ENCODE data around the gene PRICKLE3.
A peak's percentile ranks its signal among the peaks of the same experiment; 100 is the strongest.

PRICKLE3 gene

GRCh38 chrX:49206543-49206942 is 20.4 kb upstream of the PRICKLE3 start:
- DNase-seq (ENCODE audit: low read depth), result no peak

- DNase-seq (ENCODE audit: low read depth), result no peak
These were observed 19.3 kb upstream of the PRICKLE3 start for GRCh38 chrX:49205443-49205842.

DNA sequence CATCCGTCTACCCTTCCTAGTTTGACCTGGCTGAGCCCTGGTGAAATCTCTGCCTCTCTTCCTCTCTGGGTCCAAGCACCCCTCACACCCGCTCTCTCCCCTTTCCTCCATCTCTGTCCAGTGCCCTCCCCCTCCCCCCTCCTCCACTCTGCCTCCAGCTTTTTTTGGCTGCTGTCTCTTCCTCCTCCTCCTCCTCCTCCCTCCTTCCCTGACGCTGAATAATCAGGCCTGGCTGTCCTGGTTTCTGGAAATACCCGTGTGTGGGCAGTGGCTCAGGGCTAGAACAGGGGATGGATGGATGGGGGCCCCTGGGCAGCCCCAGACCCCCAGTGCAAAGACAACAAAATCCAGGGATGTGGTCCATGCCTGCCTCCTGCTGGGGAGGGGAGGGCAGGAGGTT is 18.5 kb upstream of the PRICKLE3 start:
- DNase-seq (ENCODE audit: low read depth), result no peak

DNA sequence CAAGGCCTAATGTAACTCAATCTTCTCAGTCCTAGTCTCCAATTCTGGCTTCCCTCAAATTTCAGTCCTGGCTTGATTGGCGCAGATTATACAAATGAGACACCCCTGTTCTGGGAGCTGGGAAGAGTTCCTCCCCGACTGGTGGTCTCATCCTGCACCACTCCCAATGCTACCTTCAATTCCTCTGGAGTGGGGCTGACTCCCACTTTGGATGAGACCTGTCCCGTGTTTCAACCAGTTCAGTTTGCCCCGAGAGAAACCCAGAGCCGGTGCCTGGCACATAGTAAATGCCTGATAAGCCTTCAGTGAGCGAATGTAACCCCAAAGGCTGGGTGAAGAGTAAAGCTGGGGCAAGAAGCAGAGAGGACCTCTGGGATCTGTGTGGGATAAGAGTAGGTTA is 17.8 kb upstream of the PRICKLE3 start:
- DNase-seq (ENCODE audit: low read depth), result no peak

- DNase-seq (ENCODE audit: low read depth), result no peak
These were observed 17.4 kb upstream of the PRICKLE3 start for GRCh38 chrX:49203536-49203935.

DNA sequence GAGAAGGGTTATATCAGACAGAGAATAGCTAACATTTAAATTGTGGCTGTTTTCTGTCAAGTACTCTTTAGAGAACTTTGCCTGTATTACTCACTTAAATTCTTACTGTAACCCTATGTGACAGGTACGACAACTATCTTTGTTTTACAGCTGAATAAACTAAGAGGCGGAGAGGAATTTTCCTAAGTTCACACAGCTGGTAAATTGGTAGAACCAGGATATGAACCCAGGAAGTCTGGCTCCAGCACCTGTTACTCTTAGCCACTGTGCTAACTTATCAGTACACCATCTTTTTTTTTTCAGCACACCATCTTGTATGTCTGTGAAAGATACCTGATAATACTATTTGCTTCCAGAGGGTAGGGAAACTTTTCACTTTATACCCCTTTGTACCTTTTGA is 15.8 kb upstream of the PRICKLE3 start:
- DNase-seq (ENCODE audit: low read depth), result no peak

DNA sequence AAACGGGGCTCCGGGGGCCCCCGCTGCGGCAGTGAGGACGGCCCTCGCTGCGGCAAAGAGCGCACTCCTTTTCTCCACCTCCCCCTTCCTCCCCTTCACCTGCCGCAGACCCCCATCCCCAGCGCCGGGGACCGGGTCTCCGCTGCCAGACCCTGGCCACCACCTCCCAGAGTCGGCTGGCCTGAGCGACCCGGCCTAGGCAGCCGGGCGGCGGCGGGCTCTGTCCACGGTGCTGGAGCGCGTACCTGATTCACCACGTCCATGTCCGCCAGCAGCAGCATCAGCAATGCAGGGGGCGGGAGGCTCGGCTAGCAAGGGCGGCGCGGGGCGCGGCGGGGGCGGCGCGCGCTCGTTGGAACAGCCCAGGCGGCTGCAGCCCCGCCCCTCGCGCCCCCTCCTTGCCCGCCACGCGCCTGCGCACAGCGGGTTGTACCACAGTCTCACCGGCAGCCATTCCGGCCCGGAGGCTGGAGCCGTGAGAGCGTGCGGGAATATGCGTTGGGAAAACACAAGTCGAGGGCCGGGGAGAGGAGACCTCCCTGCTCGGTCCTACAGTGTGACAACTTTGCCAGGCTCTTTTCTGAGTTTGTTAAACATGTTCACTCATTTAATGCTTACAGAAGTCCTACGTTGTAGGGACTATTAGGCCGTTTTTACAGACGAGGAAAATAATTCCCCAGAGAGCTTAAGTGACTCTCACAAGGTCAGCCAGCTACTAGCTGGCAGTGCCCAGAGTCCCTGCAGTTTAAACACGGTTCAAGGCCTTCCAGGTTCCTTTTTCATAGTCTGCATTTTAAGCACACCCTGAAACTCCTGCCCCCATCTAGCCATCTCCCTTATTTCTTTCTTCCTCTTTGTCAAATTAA is 14.0 kb upstream of the PRICKLE3 start, which contains the start of gene SYP:
Gene SYP, minus strand, starts transcription at position 288 of the 866 bp plus-strand sequence. Its CDS starts 7 bp downstream, at position 281.
- peak; percentile 81 for DNase-seq (ENCODE audit: low read depth)

DNA sequence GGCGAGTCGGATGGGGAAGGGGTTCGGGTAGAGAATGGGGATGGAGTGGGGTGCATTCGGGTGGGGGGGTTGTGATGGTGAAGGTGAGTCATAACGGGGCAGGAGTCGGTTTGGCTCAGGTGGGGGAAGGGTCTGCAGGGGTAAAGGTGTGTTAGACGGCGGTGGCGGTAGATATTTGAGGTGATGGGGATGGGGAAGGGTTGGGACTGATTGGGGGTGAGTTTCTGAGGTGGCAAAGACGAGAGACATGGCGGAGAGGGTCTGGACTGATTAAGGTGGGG is 13.1 kb upstream of the PRICKLE3 start:
- DNase-seq (ENCODE audit: low read depth), result no peak

GRCh38 chrX:49198540-49199314 is 12.6 kb upstream of the PRICKLE3 start:
- no peak for DNase-seq (ENCODE audit: low read depth)

GRCh38 chrX:49197543-49198087 is 11.4 kb upstream of the PRICKLE3 start:
- no peak for DNase-seq (ENCODE audit: low read depth)

GRCh38 chrX:49193542-49193964 is 7.4 kb upstream of the PRICKLE3 start:
- DNase-seq (ENCODE audit: low read depth), result no peak

DNA sequence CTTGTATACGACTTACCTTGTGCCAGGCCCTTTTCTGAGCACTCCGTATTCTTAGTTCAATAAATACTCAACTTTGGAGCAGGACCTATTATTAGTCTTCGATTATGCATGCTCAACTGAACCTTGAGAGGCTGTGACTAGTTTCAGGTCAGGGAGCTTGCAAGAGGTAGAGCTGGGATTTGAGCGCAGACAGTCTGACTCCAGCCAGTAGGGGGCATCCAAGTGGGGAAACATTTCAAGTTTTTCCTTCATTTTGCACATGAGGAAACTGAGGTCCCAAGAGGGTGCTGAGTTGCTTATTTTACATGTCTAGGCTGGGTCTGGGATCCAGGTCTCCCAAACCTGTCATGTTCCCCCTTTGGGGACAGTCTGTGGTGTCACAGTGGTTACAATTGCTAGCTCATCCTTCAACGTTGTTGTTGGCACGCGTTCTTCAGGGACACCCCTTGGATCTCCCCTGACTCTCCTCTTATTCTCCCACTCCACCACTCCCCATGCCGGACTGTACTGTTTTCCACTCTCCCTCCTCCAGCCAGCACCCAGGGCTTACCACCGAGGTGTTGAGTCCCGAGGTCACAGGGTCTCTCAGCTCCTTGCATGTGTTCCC is 6.7 kb upstream of the PRICKLE3 start:
- DNase-seq (ENCODE audit: low read depth), result no peak

DNA sequence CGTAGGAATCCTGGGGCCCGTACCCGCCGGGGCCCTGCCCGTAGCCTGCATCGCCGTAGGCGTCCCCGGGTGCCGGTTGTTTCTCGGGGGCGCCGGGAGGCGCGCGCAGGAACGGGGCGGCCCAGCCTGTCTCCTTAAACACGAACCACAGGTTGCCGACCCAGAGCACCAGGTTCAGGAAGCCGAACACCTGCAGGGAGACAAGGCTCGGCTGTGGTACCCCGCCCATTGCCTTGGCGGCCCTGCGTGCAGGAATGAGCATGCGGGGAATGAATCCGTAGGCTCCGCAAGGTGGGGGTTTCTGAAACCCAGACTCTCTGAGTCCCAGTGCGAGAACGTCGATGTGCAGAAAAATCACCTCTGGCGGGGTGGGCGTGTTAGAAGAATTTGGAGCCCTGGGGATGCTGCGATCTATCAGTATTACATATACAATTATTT is 5.4 kb upstream of the PRICKLE3 start:
- no peak for DNase-seq (ENCODE audit: low read depth)

GRCh38 chrX:49190821-49191573 is 4.8 kb upstream of the PRICKLE3 start:
- peak; percentile 73 for DNase-seq (ENCODE audit: low read depth)

DNA sequence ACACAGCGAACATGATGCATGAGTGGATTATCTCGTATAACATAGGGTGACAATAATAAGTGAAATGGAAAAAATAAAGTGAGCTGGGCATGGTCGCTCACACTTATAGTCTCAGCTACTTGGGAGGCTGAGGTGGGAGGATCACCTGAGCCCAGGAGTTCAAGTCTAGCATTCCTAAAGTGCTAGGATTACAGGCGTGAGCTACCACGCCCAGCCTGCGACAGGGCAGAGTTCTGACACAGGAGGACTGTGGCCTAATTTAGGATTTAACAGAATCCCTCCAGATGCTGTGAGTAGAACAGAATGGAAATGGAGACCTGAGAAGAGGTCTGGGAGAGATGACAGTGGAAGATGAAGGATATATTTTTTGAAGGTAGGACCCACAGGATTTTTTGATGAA is 3.4 kb upstream of the PRICKLE3 start:
- no peak for DNase-seq (ENCODE audit: low read depth)

- DNase-seq (ENCODE audit: low read depth), result no peak
These were observed 2.4 kb upstream of the PRICKLE3 start for GRCh38 chrX:49188468-49189076.

DNA sequence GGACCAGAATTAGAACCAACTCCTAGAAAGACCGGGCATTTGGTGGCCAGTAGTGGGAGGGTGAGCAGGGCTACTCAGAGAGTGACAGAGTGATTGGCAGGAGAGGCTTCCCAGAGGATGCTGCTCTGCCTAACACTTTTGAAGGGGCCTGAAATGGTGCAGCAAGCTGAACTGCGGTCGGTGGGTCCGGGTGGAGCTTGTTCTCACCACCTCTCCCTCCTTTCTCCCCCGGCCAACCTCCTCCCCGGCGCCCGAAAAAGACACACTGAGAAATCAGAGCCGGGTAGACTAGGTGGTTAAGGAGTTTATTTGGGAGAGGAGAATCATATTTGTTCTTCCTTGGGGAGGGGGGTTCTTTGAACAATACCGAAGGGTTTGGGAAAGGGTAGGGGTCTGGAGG is 1.4 kb upstream of the PRICKLE3 start:
- DNase-seq (ENCODE audit: low read depth), result no peak

DNA sequence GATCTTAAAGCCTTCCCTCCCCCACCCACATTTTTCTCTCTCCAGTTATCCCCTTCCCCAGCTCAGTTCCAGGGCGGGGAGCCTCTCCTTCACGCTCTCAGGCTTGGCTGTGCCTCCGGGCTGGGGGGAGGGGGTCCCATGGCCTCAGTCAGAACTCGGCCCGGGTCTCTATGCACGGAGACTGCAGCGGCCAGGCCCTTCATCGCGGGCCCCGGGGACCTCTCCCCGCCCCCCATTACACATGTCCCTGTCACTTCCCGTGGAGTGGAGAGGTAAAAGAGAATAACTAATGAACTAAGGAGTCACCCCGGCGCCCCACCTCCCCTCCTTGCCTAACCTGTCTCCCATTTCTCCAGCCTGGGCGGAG is 838 bp upstream of the PRICKLE3 start:
- no peak for DNase-seq (ENCODE audit: low read depth)

GRCh38 chrX:49184294-49185281 is 1.6 kb downstream of the PRICKLE3 start:
- no peak for DNase-seq (ENCODE audit: low read depth)

DNA sequence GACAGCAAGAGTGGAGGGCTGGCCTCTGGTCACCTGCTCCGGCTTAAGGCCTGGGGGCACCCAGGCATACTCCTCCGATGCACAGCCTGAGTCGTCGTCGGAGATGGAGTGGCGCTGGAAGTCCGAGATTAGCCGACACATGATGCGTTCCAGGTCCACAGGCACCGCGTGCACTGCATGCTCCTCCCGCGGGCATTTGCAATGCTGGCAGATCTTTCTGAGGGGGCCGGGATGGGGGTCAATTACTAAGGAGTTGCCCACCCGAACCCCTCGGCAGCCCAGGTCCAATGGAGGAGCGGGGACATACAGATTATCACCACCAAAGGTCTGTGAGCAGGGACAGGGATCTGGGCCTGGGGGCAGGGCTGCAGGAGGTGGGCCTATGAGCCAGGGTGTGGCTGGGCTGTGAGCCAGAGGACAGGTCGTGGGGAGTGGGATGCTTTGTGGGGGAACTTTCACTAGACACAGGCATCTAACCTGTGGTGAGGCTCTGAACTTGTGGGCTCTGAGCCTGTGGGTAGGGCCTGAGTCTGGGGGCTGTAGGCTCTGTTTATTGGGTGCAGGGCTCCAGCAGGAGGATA is 2.4 kb downstream of the PRICKLE3 start:
- no peak for DNase-seq (ENCODE audit: low read depth)

All from activated T-helper 9 cell treated with anti-CD3 and anti-CD28 coated beads, Interleukin-2, amount 50 U/mL, for 16 hours (primary cell).